MCF 10A (cell line): Measurements from ENCODE around the gene ZSWIM4. TPM values are rescaled to one million over a fixed set of nuclear protein-coding genes. Genes with fewer than 3 reads are reported as not detected.

Source experiments
- BruUV-seq: library from RNA; stranded (reverse); fragments of 400-500 nt; replicated peaks from 2 replicates; lab custom pipeline; 2021; lab: Mats Ljungman, UMichigan
- CTCF ChIA-PET: fragments of 300-600 bp; sonication (Branson Sonifier 250); formaldehyde crosslinking; extraction: SDS; loops from one replicate; lab custom pipeline; 2021; ENCODE audit warnings: antibody characterized with exemption, inconsistent platforms; lab: Yijun Ruan, JAX
- POLR2A ChIA-PET: fragments of 300-600, 350-650 bp; sonication (Branson Sonifier 250); formaldehyde crosslinking; extraction: SDS; loops from one replicate; lab custom pipeline; 2020; ENCODE audit warnings: antibody characterized with exemption, inconsistent platforms; lab: Yijun Ruan, JAX
- DNase-seq: peaks from one replicate; pipeline ENCODE4 v3.0.0-alpha.2; 2018; ENCODE audit not compliant: unreplicated experiment
- H3K27ac Mint-ChIP-seq: one replicate; pipeline ENCODE4 v1.8.0; 2022; ENCODE audit warnings: mild to moderate bottlenecking, low read depth, mixed read lengths; ENCODE audit not compliant: unreplicated experiment
- H3K27me3 Mint-ChIP-seq: one replicate; pipeline ENCODE4 v1.8.0; 2022; ENCODE audit warnings: mixed read lengths; ENCODE audit not compliant: insufficient read depth, unreplicated experiment
- H3K36me3 Mint-ChIP-seq: one replicate; pipeline ENCODE4 v1.8.0; 2022; ENCODE audit warnings: mild to moderate bottlenecking, moderate library complexity, mixed read lengths; ENCODE audit not compliant: insufficient read depth, unreplicated experiment
- H3K4me1 Mint-ChIP-seq: one replicate; pipeline ENCODE4 v1.8.0; 2022; ENCODE audit warnings: mixed read lengths; ENCODE audit not compliant: insufficient read depth, unreplicated experiment
- H3K4me3 Mint-ChIP-seq: one replicate; pipeline ENCODE4 v1.8.0; 2022; ENCODE audit warnings: mild to moderate bottlenecking, moderate library complexity, mixed read lengths; ENCODE audit not compliant: unreplicated experiment
- H3K9me3 Mint-ChIP-seq: one replicate; pipeline ENCODE4 v1.8.0; 2022; ENCODE audit warnings: mixed read lengths; ENCODE audit not compliant: unreplicated experiment
- CTCF ChIP-seq: fragments of 200-600 bp; IDR thresholded peaks from one replicate; pipeline ENCODE4 v1.8.0; 2022; ENCODE audit warnings: antibody characterized with exemption, mild to moderate bottlenecking; ENCODE audit not compliant: unreplicated experiment
- intact Hi-C: fragments of 100-400 bp; cut with micrococcal nuclease; formaldehyde crosslinking; loops from 2 replicates; pipeline ENCODE4 v1.14.1; 2022
- total RNA-seq: library from RNA; stranded (reverse); gene quantifications from 2 replicates; pipeline ENCODE4 v1.2.3, GENCODE V29; 2022

Gene ZSWIM4
- total RNA-seq, 1 experiment from 2014 or later = 9.4 TPM

- intact Hi-C loops = no loop called here
- TF ChIP-seq CTCF = no peak
- H3K27ac Mint-ChIP-seq = no peak overlapping the region
- no peaks in the 10 kb centered on the region for H3K4me1 Mint-ChIP-seq
- no TSS peak for BruUV-seq
- ChIA-PET CTCF (interaction anchor here (0.5 to 1.5 kb wide), 5 partner anchors 9 to 707 kb away, joined by 3 to 4 read pairs (median 3); no protein-coding TSS in a partner anchor), POLR2A (no interaction called here)
- H3K4me3 Mint-ChIP-seq = no peak overlapping the region
- H3K27me3 Mint-ChIP-seq = peaks cover 22% of the 10 kb centered on the region
- no peak for DNase-seq
- H3K9me3 Mint-ChIP-seq = no peaks in the 10 kb centered on the region
- peaks cover 7% of the 10 kb centered on the region for H3K36me3 Mint-ChIP-seq
Measured at GRCh38 chr19:13870873-13871272, 75.6 kb downstream of the ZSWIM4 start.

- no peak overlapping the region for H3K27ac Mint-ChIP-seq
- ChIA-PET POLR2A (interaction anchor here (0.7 kb wide), 1 partner anchor 1236 kb away, joined by 3 read pairs; no protein-coding TSS in a partner anchor), CTCF (no interaction called here)
- H3K36me3 Mint-ChIP-seq = no peaks in the 10 kb centered on the region
- no peak overlapping the region for H3K4me3 Mint-ChIP-seq
- peaks cover 7% of the 10 kb centered on the region for H3K27me3 Mint-ChIP-seq
- intact Hi-C loops = no loop called here
- no peak for TF ChIP-seq CTCF
- no peak for DNase-seq
- H3K9me3 Mint-ChIP-seq = no peaks in the 10 kb centered on the region
- no TSS peak for BruUV-seq
- H3K4me1 Mint-ChIP-seq = no peaks in the 10 kb centered on the region
Measured at GRCh38 chr19:13872339-13872694, 77.1 kb downstream of the ZSWIM4 start.

GRCh38 chr19:13872695-13873389, 77.6 kb downstream of the ZSWIM4 start:
- POLR2A ChIA-PET = no interaction called here

More at GRCh38 chr19:13872695-13873389, 77.6 kb downstream of the ZSWIM4 start:
- no TSS peak for BruUV-seq
- CTCF ChIA-PET = interaction anchor here (0.5 to 1.3 kb wide), 4 partner anchors 8 to 1932 kb away, joined by 3 to 4 read pairs (median 3); no protein-coding TSS in a partner anchor
- no peak for TF ChIP-seq CTCF
- Mint-ChIP-seq H3K9me3 (no peaks in the 10 kb centered on the region), H3K4me1 (no peaks in the 10 kb centered on the region), H3K27ac (no peak overlapping the region), H3K27me3 (peaks cover 2% of the 10 kb centered on the region), H3K4me3 (no peak overlapping the region), H3K36me3 (no peaks in the 10 kb centered on the region)
- DNase-seq = no peak
- intact Hi-C loops = no loop called here
